Keratinocyte (primary cell): Measurements from ENCODE around the gene RNF34.

Experiments
- CTCF ChIP-seq, 3 experiments: IDR thresholded peaks in 1 of 3; conservative IDR thresholded peaks in 1 of 3; optimal IDR thresholded peaks in 1 of 3; 2 replicates in 2 of 3; 3 replicates in 1 of 3; pipeline versions ENCODE3 to v1.5.1; 2011; ENCODE audit warnings: low read length in 3 of 3, mild to moderate bottlenecking in 3 of 3, moderate library complexity in 2 of 3, control low read depth in 1 of 3, inconsistent platforms in 1 of 3; ENCODE audit not compliant: insufficient read depth in 2 of 3; ENCODE audit errors: extremely low read depth in 1 of 3
- EZH2 ChIP-seq: IDR thresholded peaks from one replicate; pipeline ENCODE4 v1.6.1; 2012; ENCODE audit warnings: inconsistent platforms, mild to moderate bottlenecking, low read length, moderate library complexity

DNA sequence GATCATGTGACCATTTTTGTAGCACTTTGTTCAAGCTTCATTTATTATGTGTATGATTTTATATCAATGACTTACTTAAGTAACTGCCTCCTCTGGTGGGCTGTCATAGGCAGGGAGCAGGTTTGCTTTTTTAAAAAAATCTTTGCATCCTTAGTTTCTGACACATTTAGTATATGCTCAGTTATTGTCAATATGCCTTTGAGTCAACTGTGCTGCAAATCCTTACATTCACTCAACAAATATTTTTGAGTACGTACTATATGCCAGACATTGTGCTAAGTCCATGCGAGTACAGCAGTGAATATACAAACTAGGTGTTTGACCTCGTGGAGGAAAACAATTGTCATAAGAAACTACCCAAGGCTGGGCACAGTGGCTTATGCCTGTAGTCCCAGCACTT is 43.3 kb upstream of the RNF34 start:
- TF ChIP-seq CTCF (optimal IDR thresholded peaks at IDR 0.05 in 1 of 3, IDR thresholded peaks at IDR 0.05 in 1 of 3, conservative IDR thresholded peaks at IDR 0.05 in 1 of 3; ENCODE audit: extremely low read depth in 1 of 3, insufficient read depth in 2 of 3, low read length in 3 of 3) (no peak), EZH2 (no peak)
